HG03045 (cell line): Measurements from ENCODE around the gene OR52K2.
"Not testable (repeated sequence)": the region's sequence is repeated elsewhere in the genome, so short reads cannot be mapped to it uniquely, and the experiment has no call there.

Source experiments
- ATAC-seq: cut with Tn5 transposase; IDR thresholded peaks from one replicate; pipeline ENCODE4 v1.9.1; 2021; ENCODE audit warnings: mild to moderate bottlenecking, moderate library complexity; ENCODE audit not compliant: unreplicated experiment

Gene OR52K2

GRCh38 chr11:4480577-4481239, 31.6 kb downstream of the OR52K2 start:
- no peak for ATAC-seq

GRCh38 chr11:4481240-4481582, 32.1 kb downstream of the OR52K2 start:
- no peak for ATAC-seq

- no peak for ATAC-seq
These were observed 33.4 kb downstream of the OR52K2 start, which contains the start of gene OR52K1 for GRCh38 chr11:4482445-4482844. TSS of gene OR52K1 (plus strand) at chr11:4482646. CDS start at chr11:4488901, 6,255 bp downstream.

GRCh38 chr11:4484310-4484709, 35.2 kb downstream of the OR52K2 start:
- ATAC-seq = no peak

- ATAC-seq = not testable (repeated sequence)
These were observed 42.3 kb downstream of the OR52K2 start for GRCh38 chr11:4491405-4491804.

GRCh38 chr11:4491878-4492606, 42.9 kb downstream of the OR52K2 start:
- no peak for ATAC-seq

- no peak for ATAC-seq
These were observed 44.4 kb downstream of the OR52K2 start for GRCh38 chr11:4493480-4493818.

- ATAC-seq = no peak
These were observed 46.4 kb downstream of the OR52K2 start for GRCh38 chr11:4495487-4495886.

GRCh38 chr11:4495986-4496385, 46.9 kb downstream of the OR52K2 start:
- ATAC-seq = no peak

GRCh38 chr11:4496557-4497248, 47.6 kb downstream of the OR52K2 start:
- no peak for ATAC-seq
